ENCODE data around the gene GALNTL6. TPM values are rescaled to one million over a fixed set of nuclear protein-coding genes. Genes with fewer than 3 reads are reported as not detected.

The GALNTL6 gene
- total and polyA plus RNA-seq, 9 of the 15 experiments (the other 6 are each of a cell fraction or from before 2014, with no cell fraction given) = 0.18 to 0.50 (median 0.29) TPM

DNA sequence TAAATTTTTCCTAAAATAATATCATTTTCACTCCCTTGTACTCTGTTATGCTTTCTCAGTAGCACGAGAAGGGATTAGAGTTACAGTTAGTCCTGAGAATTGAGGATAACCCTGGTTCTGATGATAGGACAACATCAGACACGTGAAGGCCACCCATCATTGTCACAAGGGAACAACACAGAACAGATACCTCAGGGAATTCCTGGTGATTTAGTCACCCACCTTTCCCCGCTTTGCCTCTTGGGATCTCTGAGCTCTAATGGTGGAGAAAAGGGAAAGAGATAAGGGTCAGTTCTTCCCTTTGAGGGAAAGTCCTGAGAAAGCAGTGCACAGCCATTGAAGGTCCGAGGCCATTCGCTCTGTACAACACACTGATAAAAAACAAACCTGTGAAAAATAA lies 1243.1 kb downstream of the GALNTL6 start:
- Histone ChIP-seq H3K4me3 (no peak overlapping the region), H3K27me3 (ENCODE audit: control insufficient read depth in 2 of 2, insufficient read depth in 2 of 2, low read length in 2 of 2) (no peaks in the 10 kb centered on the region), H3K79me2 (ENCODE audit: control insufficient read depth, insufficient read depth, low read length) (no peaks in the 10 kb centered on the region), H4K20me1 (replicated peaks; ENCODE audit: control insufficient read depth, insufficient read depth, low read length) (no peaks in the 10 kb centered on the region), H3K36me3 (ENCODE audit: control insufficient read depth, insufficient read depth, low read length) (no peaks in the 10 kb centered on the region), H3K4me1 (replicated peaks in 1 of 2; ENCODE audit: control insufficient read depth in 2 of 2, insufficient read depth in 2 of 2, low read length in 2 of 2) (peaks cover 0 to 6% of the 10 kb centered on the region in 2 experiments; a peak in 2 of 5 replicates), H3K27ac (ENCODE audit: extremely low read depth, low read depth, low read length) (no peak overlapping the region), H3K4me2 (ENCODE audit: insufficient read depth, low read length) (no peak overlapping the region; the same call in 1 of the 2 replicates), H3K9me3 (replicated peaks; ENCODE audit: control insufficient read depth, insufficient read depth, low read depth, low read length) (no peaks in the 10 kb centered on the region), H3K9me1 (ENCODE audit: control insufficient read depth, insufficient read depth, low read length) (no peaks in the 10 kb centered on the region), H2AFZ (ENCODE audit: low read depth, low read length) (no peak overlapping the region), H3K9ac (ENCODE audit: insufficient read depth in 1 of 2, low read depth in 2 of 2, low read length in 2 of 2) (no peak overlapping the region)
- 19% methylated on average over 5 of the region's 5 CpGs for WGBS (ENCODE audit: insufficient coverage, low coverage, missing lambda C conversion rate)
- ChIA-PET CTCF (ENCODE audit: low intra/inter-chr PET ratio) (no interaction called here), POLR2A (no interaction called here)
- in situ Hi-C loops (cut with MboI) (no loop called here), intact Hi-C loops (cut with micrococcal nuclease) (no loop called here)
- TF ChIP-seq HDAC6 (IDR thresholded peaks at IDR 0.05; ENCODE audit: low read depth, low read length) (no peak), SIN3B (IDR thresholded peaks at IDR 0.05; ENCODE audit: low read depth) (no peak)
- TF ChIP-seq, protein P1, sequence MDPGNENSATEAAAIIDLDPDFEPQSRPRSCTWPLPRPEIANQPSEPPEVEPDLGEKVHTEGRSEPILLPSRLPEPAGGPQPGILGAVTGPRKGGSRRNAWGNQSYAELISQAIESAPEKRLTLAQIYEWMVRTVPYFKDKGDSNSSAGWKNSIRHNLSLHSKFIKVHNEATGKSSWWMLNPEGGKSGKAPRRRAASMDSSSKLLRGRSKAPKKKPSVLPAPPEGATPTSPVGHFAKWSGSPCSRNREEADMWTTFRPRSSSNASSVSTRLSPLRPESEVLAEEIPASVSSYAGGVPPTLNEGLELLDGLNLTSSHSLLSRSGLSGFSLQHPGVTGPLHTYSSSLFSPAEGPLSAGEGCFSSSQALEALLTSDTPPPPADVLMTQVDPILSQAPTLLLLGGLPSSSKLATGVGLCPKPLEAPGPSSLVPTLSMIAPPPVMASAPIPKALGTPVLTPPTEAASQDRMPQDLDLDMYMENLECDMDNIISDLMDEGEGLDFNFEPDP (CRISPR knock-in tag; IDR thresholded peaks at IDR 0.05) = no peak
- BruUV-seq (replicated peaks) = no TSS peak
- FAIRE-seq (no peak), DNase-seq (ENCODE audit: extremely low read depth in 1 of 4, low spot score in 3 of 4) (no peak), ATAC-seq (no peak)

DNA sequence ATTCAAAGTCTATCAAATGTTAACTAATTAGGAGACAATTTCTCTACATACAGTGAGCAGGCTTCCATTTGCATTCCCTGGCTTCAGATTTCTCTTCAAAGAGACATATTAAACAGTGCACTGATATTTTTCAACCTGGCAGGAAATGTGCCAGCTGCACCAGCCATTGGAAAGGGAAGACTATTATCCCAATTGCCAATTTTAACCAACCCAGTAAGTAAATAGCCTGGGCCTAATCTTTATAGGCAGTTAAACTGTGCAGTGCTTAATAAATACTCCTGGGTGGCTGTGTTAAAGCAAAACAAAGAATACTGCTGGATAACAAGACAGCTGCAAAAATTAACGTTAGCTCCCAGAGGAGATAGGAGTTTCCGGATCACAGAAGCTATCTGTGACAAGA lies 1243.5 kb downstream of the GALNTL6 start:
- in situ Hi-C loops (cut with MboI) (no loop called here), intact Hi-C loops (cut with micrococcal nuclease) (no loop called here)
- no peaks in the 10 kb centered on the region for H3K79me2 ChIP-seq (ENCODE audit: control insufficient read depth, insufficient read depth, low read length)
- H3K27ac ChIP-seq (ENCODE audit: extremely low read depth, low read depth, low read length) = no peak overlapping the region
- no peaks in the 10 kb centered on the region for H3K9me3 ChIP-seq (replicated peaks; ENCODE audit: control insufficient read depth, insufficient read depth, low read depth, low read length)
- no peak overlapping the region for H3K9ac ChIP-seq (ENCODE audit: insufficient read depth in 1 of 2, low read depth in 2 of 2, low read length in 2 of 2)
- H3K9me1 ChIP-seq (ENCODE audit: control insufficient read depth, insufficient read depth, low read length) = no peaks in the 10 kb centered on the region
- H2AFZ ChIP-seq (ENCODE audit: low read depth, low read length) = no peak overlapping the region
- no peaks in the 10 kb centered on the region for H3K36me3 ChIP-seq (ENCODE audit: control insufficient read depth, insufficient read depth, low read length)
- ChIA-PET CTCF (ENCODE audit: low intra/inter-chr PET ratio) (no interaction called here), POLR2A (no interaction called here)
- FAIRE-seq (no peak), ATAC-seq (no peak), DNase-seq (ENCODE audit: extremely low read depth in 1 of 4, low spot score in 3 of 4) (no peak)
- no peak overlapping the region for H3K4me3 ChIP-seq
- H4K20me1 ChIP-seq (replicated peaks; ENCODE audit: control insufficient read depth, insufficient read depth, low read length) = no peaks in the 10 kb centered on the region
- no peaks in the 10 kb centered on the region for H3K27me3 ChIP-seq (ENCODE audit: control insufficient read depth in 2 of 2, insufficient read depth in 2 of 2, low read length in 2 of 2)
- no TSS peak for BruUV-seq (replicated peaks)
- WGBS (ENCODE audit: insufficient coverage, low coverage, missing lambda C conversion rate) = 24% methylated on average over 2 of the region's 2 CpGs
- H3K4me1 ChIP-seq (replicated peaks in 1 of 2; ENCODE audit: control insufficient read depth in 2 of 2, insufficient read depth in 2 of 2, low read length in 2 of 2) = peaks cover 0 to 6% of the 10 kb centered on the region in 2 experiments; a peak in 2 of 5 replicates
- H3K4me2 ChIP-seq (ENCODE audit: insufficient read depth, low read length) = no peak overlapping the region
- TF ChIP-seq JUND (IDR thresholded peaks at IDR 0.05; ENCODE audit: borderline replicate concordance, low read depth, low read length) (no peak), JUND (tag; IDR thresholded peaks at IDR 0.05; ENCODE audit: borderline replicate concordance, low read depth, low read length) (no peak), NFYB (IDR thresholded peaks at IDR 0.05; ENCODE audit: extremely low read depth, insufficient read length) (no peak), ETV5 (CRISPR knock-in tag; IDR thresholded peaks at IDR 0.05; ENCODE audit: low read depth) (no peak), FOXA1 (IDR thresholded peaks at IDR 0.05; ENCODE audit: borderline replicate concordance) (no peak)
- TF ChIP-seq, protein P2, sequence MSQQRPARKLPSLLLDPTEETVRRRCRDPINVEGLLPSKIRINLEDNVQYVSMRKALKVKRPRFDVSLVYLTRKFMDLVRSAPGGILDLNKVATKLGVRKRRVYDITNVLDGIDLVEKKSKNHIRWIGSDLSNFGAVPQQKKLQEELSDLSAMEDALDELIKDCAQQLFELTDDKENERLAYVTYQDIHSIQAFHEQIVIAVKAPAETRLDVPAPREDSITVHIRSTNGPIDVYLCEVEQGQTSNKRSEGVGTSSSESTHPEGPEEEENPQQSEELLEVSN (IDR thresholded peaks at IDR 0.05; ENCODE audit: borderline replicate concordance in 1 of 2, extremely low read depth in 1 of 2, insufficient read depth in 1 of 2, insufficient read length in 1 of 2, low read depth in 1 of 2, low read length in 1 of 2, poor library complexity in 1 of 2, severe bottlenecking in 1 of 2) = no peak
- TF ChIP-seq, protein P3, sequence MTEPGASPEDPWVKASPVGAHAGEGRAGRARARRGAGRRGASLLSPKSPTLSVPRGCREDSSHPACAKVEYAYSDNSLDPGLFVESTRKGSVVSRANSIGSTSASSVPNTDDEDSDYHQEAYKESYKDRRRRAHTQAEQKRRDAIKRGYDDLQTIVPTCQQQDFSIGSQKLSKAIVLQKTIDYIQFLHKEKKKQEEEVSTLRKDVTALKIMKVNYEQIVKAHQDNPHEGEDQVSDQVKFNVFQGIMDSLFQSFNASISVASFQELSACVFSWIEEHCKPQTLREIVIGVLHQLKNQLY (CRISPR knock-in tag; conservative IDR thresholded peaks at IDR 0.05) = no peak

Data from K562 (cell line).